IMR-90 (cell line): ENCODE measurements around the gene SLC12A1. TPM values are rescaled to one million over a fixed set of nuclear protein-coding genes. Genes with fewer than 3 reads are reported as not detected.

Experiments
- ATAC-seq: fragments of 200-7000 bp; cut with Tn5 transposase; 2 replicates; pipeline ENCODE4 v1.9.1; 2020; ENCODE audit warnings: low read depth, mild to moderate bottlenecking, moderate library complexity
- BruUV-seq: library from RNA; stranded (reverse); fragments of 400-500 nt; replicated peaks from 2 replicates; lab custom pipeline; 2021; lab: Mats Ljungman, UMichigan
- CTCF ChIA-PET: fragments of 300-600 bp; formaldehyde crosslinking; extraction: SDS; loops from one replicate; lab custom pipeline; 2021; ENCODE audit warnings: antibody characterized with exemption; lab: Yijun Ruan, JAX
- POLR2A ChIA-PET: fragments of 300-600 bp; sonication (Branson Sonifier 250); formaldehyde crosslinking; loops from one replicate; lab custom pipeline; 2022; ENCODE audit warnings: antibody characterized with exemption; ENCODE audit not compliant: unreplicated experiment; lab: Charles Lee
- DNase-seq: peaks from one replicate; pipeline ENCODE4 v3.0.0; 2013
- H2AFZ ChIP-seq: replicated peaks from 2 replicates; pipeline ENCODE3; 2013; ENCODE audit warnings: low read length, mild to moderate bottlenecking; ENCODE audit not compliant: poor library complexity
- H2AK5ac ChIP-seq: 2 replicates; pipeline ENCODE4 v1.6.1; 2013; ENCODE audit warnings: low read depth, low read length, inconsistent platforms
- H2AK9ac ChIP-seq: replicated peaks from 2 replicates; pipeline ENCODE3; 2013; ENCODE audit warnings: mild to moderate bottlenecking, low read depth, low read length, moderate library complexity; ENCODE audit not compliant: poor library complexity
- H2BK120ac ChIP-seq: 2 replicates; pipeline ENCODE4 v1.6.1; 2013; ENCODE audit warnings: low read depth, low read length, inconsistent platforms
- H2BK15ac ChIP-seq: 3 replicates; pipeline ENCODE4 v1.6.1; 2013; ENCODE audit warnings: low read depth, low read length, inconsistent platforms
- H2BK20ac ChIP-seq: 2 replicates; pipeline ENCODE4 v1.6.1; 2013; ENCODE audit warnings: low read depth, mild to moderate bottlenecking, inconsistent platforms, low read length, moderate library complexity
- H2BK5ac ChIP-seq: 2 replicates; pipeline ENCODE4 v1.6.1; 2013; ENCODE audit warnings: mild to moderate bottlenecking, low read depth, low read length, inconsistent platforms; ENCODE audit not compliant: poor library complexity, severe bottlenecking
- H3K14ac ChIP-seq: replicated peaks from 2 replicates; pipeline ENCODE4 v1.6.1; 2013; ENCODE audit warnings: low read depth, low read length, inconsistent platforms
- H3K18ac ChIP-seq: 2 replicates; pipeline ENCODE4 v1.6.1; 2013; ENCODE audit warnings: low read depth, low read length, control low read depth
- H3K23ac ChIP-seq: 2 replicates; pipeline ENCODE4 v1.6.1; 2013; ENCODE audit warnings: low read depth, low read length, inconsistent platforms
- H3K27ac ChIP-seq: 2 replicates; pipeline ENCODE4 v1.5.1; 2013; ENCODE audit warnings: mild to moderate bottlenecking, control low read depth, low read length; ENCODE audit not compliant: insufficient read depth
- H3K27me3 ChIP-seq: 2 replicates; pipeline ENCODE4 v1.6.1; 2013; ENCODE audit warnings: low read length; ENCODE audit not compliant: control insufficient read depth, insufficient read depth
- H3K36me3 ChIP-seq: 2 replicates; pipeline ENCODE4 v1.6.1; 2013; ENCODE audit warnings: low read length, mixed read lengths; ENCODE audit not compliant: control insufficient read depth, insufficient read depth
- H3K4ac ChIP-seq: 2 replicates; pipeline ENCODE4 v1.6.1; 2013; ENCODE audit warnings: low read depth, low read length, inconsistent platforms
- H3K4me1 ChIP-seq: 2 replicates; pipeline ENCODE4 v1.6.1; 2013; ENCODE audit warnings: low read length, mixed read lengths; ENCODE audit not compliant: control insufficient read depth, insufficient read depth
- H3K4me2 ChIP-seq: 2 replicates; pipeline ENCODE4 v1.6.1; 2013; ENCODE audit warnings: low read depth, mild to moderate bottlenecking, control low read depth, low read length, moderate library complexity
- H3K4me3 ChIP-seq: 2 replicates; pipeline ENCODE4 v1.5.1; 2013; ENCODE audit warnings: low read depth, mild to moderate bottlenecking, control low read depth, low read length, moderate library complexity; ENCODE audit not compliant: insufficient read depth
- H3K56ac ChIP-seq: 2 replicates; pipeline ENCODE4 v1.6.1; 2013; ENCODE audit warnings: low read length, inconsistent platforms; ENCODE audit not compliant: insufficient read depth; ENCODE audit errors: extremely low read depth
- H3K79me1 ChIP-seq, 2 experiments: 2 replicates each; pipeline ENCODE4 v1.6.1; 2013; ENCODE audit warnings: low read length in 2 of 2, inconsistent platforms in 1 of 2, low read depth in 1 of 2
- H3K9ac ChIP-seq: 2 replicates; pipeline ENCODE4 v1.6.1; 2013; ENCODE audit warnings: low read depth, low read length, control low read depth
- H3K9me1 ChIP-seq: 2 replicates; pipeline ENCODE4 v1.6.1; 2013; ENCODE audit warnings: low read length, inconsistent platforms; ENCODE audit not compliant: insufficient read depth
- H3K9me3 ChIP-seq: 2 replicates; pipeline ENCODE4 v1.6.1; 2013; ENCODE audit warnings: low read length; ENCODE audit not compliant: control insufficient read depth, insufficient read depth
- H4K20me1 ChIP-seq: 2 replicates; pipeline ENCODE4 v1.6.1; 2013; ENCODE audit warnings: low read length, inconsistent platforms; ENCODE audit not compliant: insufficient read depth
- H4K5ac ChIP-seq: 2 replicates; pipeline ENCODE4 v1.6.1; 2013; ENCODE audit warnings: mild to moderate bottlenecking, low read depth, low read length, control low read depth
- H4K8ac ChIP-seq, 2 experiments: 2 replicates each; pipeline ENCODE4 v1.6.1; 2013; ENCODE audit warnings: low read depth in 2 of 2, low read length in 2 of 2, control low read depth in 1 of 2, inconsistent platforms in 1 of 2
- H4K91ac ChIP-seq: 2 replicates; pipeline ENCODE4 v1.6.1; 2013; ENCODE audit warnings: low read depth, low read length, inconsistent platforms; ENCODE audit not compliant: insufficient read depth
- BHLHE40 ChIP-seq: fragments of 150-350 bp; IDR thresholded peaks from 2 replicates; pipeline ENCODE4 v1.6.1; 2016; ENCODE audit warnings: mild to moderate bottlenecking, low read depth, low read length
- CHD1 ChIP-seq: IDR thresholded peaks from 2 replicates; pipeline ENCODE4 v1.6.1; 2012; ENCODE audit warnings: low read depth, low read length, improper control_type of control experiment
- FOS ChIP-seq: fragments of 150-350 bp; IDR thresholded peaks from 2 replicates; pipeline ENCODE4 v1.6.1; 2016; ENCODE audit warnings: low read depth, low read length
- MAZ ChIP-seq: IDR thresholded peaks from 2 replicates; pipeline ENCODE4 v1.6.1; 2012; ENCODE audit warnings: low read depth, mild to moderate bottlenecking, low read length, improper control_type of control experiment, moderate library complexity, borderline replicate concordance
- POLR2A ChIP-seq: IDR thresholded peaks from 2 replicates; pipeline ENCODE4 v1.6.1; 2012; ENCODE audit warnings: mild to moderate bottlenecking, low read depth, low read length
- RAD21 ChIP-seq: IDR thresholded peaks from 2 replicates; pipeline ENCODE4 v1.6.1; 2012; ENCODE audit warnings: low read length, improper control_type of control experiment
- RCOR1 ChIP-seq: IDR thresholded peaks from 2 replicates; pipeline ENCODE4 v1.6.1; 2012; ENCODE audit warnings: mild to moderate bottlenecking, low read length, improper control_type of control experiment; ENCODE audit not compliant: insufficient replicate concordance
- WGBS, 2 experiments: methylation state at CpG; one replicate each; pipeline versions ENCODE4 v1.1.5 to v1.1.7; 2013; ENCODE audit warnings: missing lambda C conversion rate in 2 of 2; ENCODE audit not compliant: insufficient read length in 1 of 2; ENCODE audit errors: extremely low coverage in 2 of 2; 5-methylcytosine and 5-hydroxymethylcytosine counted together
- dilution Hi-C: fragments of 300-500 bp; cut with HindIII; formaldehyde crosslinking; loops from one replicate; pipeline ENCODE4 v1.14.3; 2018; ENCODE audit warnings: low sequenced_read_pairs; ENCODE audit not compliant: unreplicated experiment
- in situ Hi-C: fragments of 300-500 bp; cut with MboI; formaldehyde crosslinking; loops from 3 replicates; pipeline ENCODE4 v1.14.3; 2019; ENCODE audit warnings: low sequenced_read_pairs, inconsistent platforms, mixed read lengths
- intact Hi-C: fragments of 100-400 bp; cut with micrococcal nuclease; formaldehyde crosslinking; loops from 2 replicates; pipeline ENCODE4 v1.10.0; 2022
- polyA plus RNA-seq, 3 experiments: library from polyadenylated mRNA; depleted of rRNA; stranded (reverse); fragments of >200 nt; gene quantifications; 2 replicates each; pipeline ENCODE4 v1.2.3, GENCODE V29; 2012; ENCODE audit warnings: low replicate concordance in 1 of 3
- total RNA-seq: library from RNA; depleted of rRNA; stranded (reverse); fragments of >200 nt; gene quantifications from 2 replicates; pipeline ENCODE4 v1.2.3, GENCODE V29; 2012
- TF ChIP-seq, protein P1 (sequence below): conservative IDR thresholded peaks from 2 replicates; pipeline ENCODE4 v1.5.1; 2012; ENCODE audit warnings: mild to moderate bottlenecking, low read depth, low read length, improper control_type of control experiment

The SLC12A1 gene
- total and polyA plus RNA-seq, 2 of the 4 experiments (the other 2 are of a cell fraction): not detected

DNA sequence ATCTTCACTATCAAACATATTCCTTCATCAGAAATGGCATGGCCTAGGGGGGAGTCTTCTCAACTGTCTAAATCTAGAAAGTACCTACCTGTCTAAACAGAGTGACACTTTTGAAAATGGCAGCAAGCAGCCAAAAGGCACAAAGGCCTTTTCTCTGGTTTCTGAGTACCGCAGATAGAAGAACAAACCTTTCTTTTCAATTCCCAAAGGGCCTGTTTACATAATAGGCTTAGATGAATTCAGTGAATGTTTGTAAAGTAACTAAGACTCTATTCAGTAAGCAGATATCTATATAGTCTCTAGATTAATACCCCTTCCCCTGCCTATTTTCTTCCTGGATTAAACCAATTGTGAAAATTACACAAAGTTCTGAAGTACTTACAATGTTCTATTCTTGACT lies 35.1 kb upstream of the SLC12A1 start:
- no peak for ATAC-seq
- no peak overlapping the region for H3K56ac ChIP-seq
- no peak overlapping the region for H2AK9ac ChIP-seq
- ChIA-PET CTCF (no interaction called here), POLR2A (no interaction called here)
- no peak for DNase-seq
- H3K27me3 ChIP-seq: no peaks in the 10 kb centered on the region
- TF ChIP-seq BHLHE40 (no peak), POLR2A (no peak), CHD1 (no peak), RCOR1 (no peak), FOS (no peak), MAZ (no peak), RAD21 (no peak)
- TF ChIP-seq, protein P1, sequence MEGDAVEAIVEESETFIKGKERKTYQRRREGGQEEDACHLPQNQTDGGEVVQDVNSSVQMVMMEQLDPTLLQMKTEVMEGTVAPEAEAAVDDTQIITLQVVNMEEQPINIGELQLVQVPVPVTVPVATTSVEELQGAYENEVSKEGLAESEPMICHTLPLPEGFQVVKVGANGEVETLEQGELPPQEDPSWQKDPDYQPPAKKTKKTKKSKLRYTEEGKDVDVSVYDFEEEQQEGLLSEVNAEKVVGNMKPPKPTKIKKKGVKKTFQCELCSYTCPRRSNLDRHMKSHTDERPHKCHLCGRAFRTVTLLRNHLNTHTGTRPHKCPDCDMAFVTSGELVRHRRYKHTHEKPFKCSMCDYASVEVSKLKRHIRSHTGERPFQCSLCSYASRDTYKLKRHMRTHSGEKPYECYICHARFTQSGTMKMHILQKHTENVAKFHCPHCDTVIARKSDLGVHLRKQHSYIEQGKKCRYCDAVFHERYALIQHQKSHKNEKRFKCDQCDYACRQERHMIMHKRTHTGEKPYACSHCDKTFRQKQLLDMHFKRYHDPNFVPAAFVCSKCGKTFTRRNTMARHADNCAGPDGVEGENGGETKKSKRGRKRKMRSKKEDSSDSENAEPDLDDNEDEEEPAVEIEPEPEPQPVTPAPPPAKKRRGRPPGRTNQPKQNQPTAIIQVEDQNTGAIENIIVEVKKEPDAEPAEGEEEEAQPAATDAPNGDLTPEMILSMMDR: no peak
- H3K4me2 ChIP-seq: no peak overlapping the region
- no peak overlapping the region for H4K91ac ChIP-seq
- dilution Hi-C loops: no loop called here
- H3K14ac ChIP-seq: no peak overlapping the region
- no peak overlapping the region for H2BK5ac ChIP-seq
- H2BK120ac ChIP-seq: no peak overlapping the region
- no peaks in the 10 kb centered on the region for H3K4me1 ChIP-seq
- H2AK5ac ChIP-seq: no peak overlapping the region
- H2BK15ac ChIP-seq: no peak overlapping the region
- no peak overlapping the region for H3K9ac ChIP-seq
- no peak overlapping the region for H4K5ac ChIP-seq
- H2BK20ac ChIP-seq: no peak overlapping the region
- no peak overlapping the region for H3K27ac ChIP-seq
- intact Hi-C loops: no loop called here
- no peak overlapping the region for H4K8ac ChIP-seq
- no peak overlapping the region for H3K4me3 ChIP-seq
- no peaks in the 10 kb centered on the region for H3K9me1 ChIP-seq
- no peak overlapping the region for H3K4ac ChIP-seq
- no peaks in the 10 kb centered on the region for H3K9me3 ChIP-seq
- BruUV-seq: no TSS peak
- H3K79me1 ChIP-seq: peaks cover 8 to 14% of the 10 kb centered on the region in 2 experiments; a peak in 3 of 4 replicates
- H4K20me1 ChIP-seq: no peaks in the 10 kb centered on the region
- no peak overlapping the region for H3K18ac ChIP-seq
- no peak overlapping the region for H2AFZ ChIP-seq
- WGBS, 2 experiments: no CpG with 5 or more reads among the region's 1 CpG
- in situ Hi-C loops: no loop called here
- H3K23ac ChIP-seq: no peak overlapping the region
- H3K36me3 ChIP-seq: no peaks in the 10 kb centered on the region
